Sigmoid colon (tissue), 3 donors: Measurements from ENCODE around the gene CALCR.

Source experiments
- CTCF ChIP-seq, 4 experiments: fragments of 450-650 bp in 3 of 4; fragments of 200-600 bp in 1 of 4; IDR thresholded peaks; one replicate each; pipeline ENCODE4 v1.5.1; 2016 to 2019; ENCODE audit warnings: antibody characterized with exemption in 4 of 4, mild to moderate bottlenecking in 3 of 4, moderate library complexity in 2 of 4
- POLR2A ChIP-seq, 2 donors: fragments of 450-650 bp; IDR thresholded peaks; one replicate each; pipeline ENCODE4 v1.6.1; 2016; ENCODE audit warnings: antibody characterized with exemption in 2 of 2, mild to moderate bottlenecking in 2 of 2, moderate library complexity in 2 of 2

GRCh38 chr7:93516834-93517233 lies 57.7 kb downstream of the CALCR start:
- no peak for TF ChIP-seq POLR2A (IDR thresholded peaks at IDR 0.05)
- no peak for TF ChIP-seq CTCF (IDR thresholded peaks at IDR 0.05)
